Measurements from ENCODE around the gene VKORC1. TPM values are rescaled to one million over a fixed set of nuclear protein-coding genes. Genes with fewer than 3 reads are reported as not detected.

The VKORC1 gene
- polyA plus RNA-seq, 4 donors, result 64.9 to 90.5 (median 71.9) TPM

GRCh38 chr16:31130899-31131298, 36.3 kb upstream of the VKORC1 start:
- DNase-seq (ENCODE audit: low read depth in 4 of 4, low spot score in 3 of 4), result no peak

DNA sequence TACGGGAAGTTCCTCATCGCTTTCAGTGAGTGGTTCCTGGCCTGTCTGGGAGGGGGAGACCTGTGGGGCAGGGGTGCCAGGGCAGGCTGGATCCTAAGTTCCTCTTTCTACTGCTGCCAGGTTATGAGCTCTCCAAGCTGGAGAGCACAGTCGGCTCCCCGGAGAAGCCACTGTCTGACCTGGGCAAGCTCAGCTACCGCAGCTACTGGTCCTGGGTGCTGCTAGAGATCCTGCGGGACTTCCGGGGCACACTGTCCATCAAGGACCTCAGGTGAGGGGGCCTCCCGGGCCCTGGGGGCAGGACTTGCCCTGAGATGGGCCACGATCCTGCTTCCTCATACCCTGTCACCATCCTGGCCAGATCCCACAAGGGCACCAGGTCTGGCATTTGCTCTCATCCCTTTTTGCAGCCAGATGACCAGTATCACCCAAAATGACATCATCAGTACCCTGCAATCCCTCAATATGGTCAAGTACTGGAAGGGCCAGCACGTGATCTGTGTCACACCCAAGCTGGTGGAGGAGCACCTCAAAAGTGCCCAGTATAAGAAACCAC, 35.8 kb upstream of the VKORC1 start:
- no peak for DNase-seq (ENCODE audit: low read depth in 4 of 4, low spot score in 3 of 4)

GRCh38 chr16:31129568-31130335, 35.2 kb upstream of the VKORC1 start:
- DNase-seq (ENCODE audit: low read depth in 4 of 4, low spot score in 3 of 4), result no peak

- no peak for DNase-seq (ENCODE audit: low read depth in 4 of 4, low spot score in 3 of 4)
These were observed 34.3 kb upstream of the VKORC1 start for GRCh38 chr16:31128711-31129567.

DNA sequence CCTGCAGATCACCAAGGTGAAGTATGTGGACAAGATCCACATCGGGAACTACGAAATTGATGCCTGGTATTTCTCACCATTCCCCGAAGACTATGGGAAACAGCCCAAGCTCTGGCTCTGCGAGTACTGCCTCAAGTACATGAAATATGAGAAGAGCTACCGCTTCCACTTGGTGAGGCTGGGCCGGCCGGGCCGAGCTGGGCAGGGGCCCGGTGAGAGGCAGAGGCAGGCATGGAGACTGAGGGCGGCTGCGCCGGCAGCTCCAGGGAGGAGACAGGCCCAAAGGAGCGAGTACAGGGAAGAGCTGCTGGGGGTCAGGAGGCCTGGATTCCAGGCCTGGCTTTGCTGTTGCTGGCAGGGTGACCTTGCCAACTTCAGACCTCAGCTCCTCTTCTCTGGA, 32.6 kb upstream of the VKORC1 start:
- DNase-seq (ENCODE audit: low read depth in 4 of 4, low spot score in 3 of 4), result no peak

DNA sequence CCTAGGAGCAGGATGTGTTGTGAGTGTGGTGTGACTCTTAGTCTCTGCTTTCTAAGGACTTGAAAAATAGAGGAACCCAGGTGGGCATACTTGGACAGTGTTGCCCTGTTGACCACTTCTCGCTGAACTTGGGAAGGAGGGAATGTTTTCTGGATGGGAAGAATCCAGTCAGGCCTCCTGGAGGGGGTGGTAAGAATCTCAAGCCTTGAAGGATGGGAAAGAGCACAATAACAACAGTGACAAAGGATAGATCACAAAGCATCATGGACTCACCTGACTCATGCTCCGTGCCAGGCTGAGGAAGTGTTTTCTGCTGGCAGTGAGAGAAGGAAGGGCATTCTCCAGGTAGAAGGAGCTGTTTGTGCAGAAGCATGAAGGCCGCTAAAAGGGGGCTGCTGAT, 31.2 kb upstream of the VKORC1 start:
- DNase-seq (ENCODE audit: low read depth in 4 of 4, low spot score in 3 of 4), result no peak

DNA sequence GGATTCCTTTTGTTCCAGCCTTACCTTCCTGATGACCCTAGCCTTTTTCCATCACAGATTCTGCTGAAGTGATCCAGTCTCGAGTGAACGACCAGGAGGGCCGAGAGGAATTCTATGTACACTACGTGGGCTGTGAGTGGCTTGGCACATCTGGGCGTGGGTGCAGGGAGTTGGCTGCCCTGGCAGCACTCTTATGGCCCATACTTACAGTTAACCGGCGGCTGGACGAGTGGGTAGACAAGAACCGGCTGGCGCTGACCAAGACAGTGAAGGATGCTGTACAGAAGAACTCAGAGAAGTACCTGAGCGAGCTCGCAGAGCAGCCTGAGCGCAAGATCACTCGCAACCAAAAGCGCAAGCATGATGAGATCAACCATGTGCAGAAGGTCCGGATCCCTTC, 25.5 kb upstream of the VKORC1 start:
- no peak for DNase-seq (ENCODE audit: low read depth in 4 of 4, low spot score in 3 of 4)

GRCh38 chr16:31118223-31119155, 23.9 kb upstream of the VKORC1 start:
- no peak for DNase-seq (ENCODE audit: low read depth in 4 of 4, low spot score in 3 of 4)

DNA sequence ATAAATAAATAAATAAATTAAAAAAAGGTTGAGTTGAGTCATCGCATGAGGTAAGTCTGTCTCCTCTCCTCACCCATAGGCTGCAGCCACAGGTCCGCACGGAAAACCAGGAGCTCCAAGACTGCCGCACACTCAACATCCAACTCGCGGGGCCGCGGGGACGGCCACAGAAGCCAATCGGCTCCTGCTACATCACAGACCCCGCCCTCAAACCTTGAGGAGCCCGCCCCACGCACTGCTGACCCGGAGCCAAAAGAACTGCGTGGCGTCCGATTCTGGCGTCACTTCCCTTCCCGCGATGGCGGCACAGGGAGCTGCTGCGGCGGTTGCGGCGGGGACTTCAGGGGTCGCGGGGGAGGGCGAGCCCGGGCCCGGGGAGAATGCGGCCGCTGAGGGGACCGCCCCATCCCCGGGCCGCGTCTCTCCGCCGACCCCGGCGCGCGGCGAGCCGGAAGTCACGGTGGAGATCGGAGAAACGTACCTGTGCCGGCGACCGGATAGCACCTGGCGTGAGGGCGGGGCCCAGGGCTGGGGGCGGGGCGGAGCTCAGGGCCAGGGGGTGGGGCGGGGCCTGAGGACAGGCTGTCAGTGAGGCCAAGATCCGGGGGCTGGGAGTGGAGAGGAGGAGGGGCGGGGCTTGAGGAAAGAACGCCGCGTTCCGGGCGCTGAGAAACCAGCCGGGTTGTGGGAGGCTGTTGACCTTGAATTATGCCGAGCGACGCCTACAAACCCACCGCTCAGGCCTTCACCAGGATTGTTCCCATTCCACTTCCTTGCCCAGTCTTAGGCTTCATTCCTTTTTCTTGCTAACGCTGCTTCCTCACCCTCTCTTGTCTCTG, 23.0 kb upstream of the VKORC1 start, which contains the start of gene KAT8:
Gene KAT8, plus strand, starts transcription at position 281 of the 839 bp plus-strand sequence. Its CDS starts 18 bp downstream, at position 299.
- peak; percentile 94 to 97 (median 96) for DNase-seq (ENCODE audit: low read depth in 4 of 4, low spot score in 3 of 4)

DNA sequence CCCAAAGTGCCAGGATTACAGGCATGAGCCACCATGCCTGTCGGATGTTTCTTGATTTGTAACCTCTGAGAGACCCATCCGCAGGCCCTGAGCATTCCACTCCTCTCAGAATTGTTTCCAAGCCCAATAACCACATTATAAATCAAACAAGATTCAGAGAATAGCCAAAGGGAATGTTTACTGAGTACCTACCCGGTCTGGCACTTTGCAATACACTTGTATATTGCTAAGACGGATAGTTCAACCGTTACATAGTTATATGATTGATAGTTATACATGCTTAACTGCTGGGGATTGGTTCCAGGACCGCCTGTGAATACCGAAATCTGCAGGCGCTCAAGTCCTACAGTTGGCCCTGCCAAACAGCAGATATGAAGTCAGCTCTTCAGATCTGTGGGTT, 19.9 kb upstream of the VKORC1 start:
- DNase-seq (ENCODE audit: low read depth in 4 of 4, low spot score in 3 of 4), result no peak

- DNase-seq (ENCODE audit: low read depth in 4 of 4, low spot score in 3 of 4), result no peak
These were observed 18.8 kb upstream of the VKORC1 start for GRCh38 chr16:31113121-31114120.

DNA sequence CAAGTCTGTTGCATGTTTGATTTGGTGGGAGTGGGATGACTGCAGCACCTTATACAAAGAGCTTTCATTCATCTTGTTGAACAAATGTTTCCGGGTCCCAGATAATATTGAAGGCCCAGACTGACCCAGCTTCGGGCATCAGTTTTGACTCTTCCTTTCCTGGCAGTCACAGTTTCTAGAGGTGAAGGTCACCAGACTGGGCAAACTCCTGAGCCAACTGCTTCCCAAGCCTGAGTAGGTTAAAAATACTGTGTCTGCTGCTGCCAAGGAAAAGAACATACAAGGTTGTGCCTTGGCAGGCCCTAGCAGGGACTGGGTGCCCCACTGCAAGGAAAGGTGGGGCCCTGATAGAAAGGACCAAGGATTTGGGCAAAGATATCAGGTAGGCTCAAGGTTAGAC, 18.1 kb upstream of the VKORC1 start:
- DNase-seq (ENCODE audit: low read depth in 4 of 4, low spot score in 3 of 4), result no peak

- DNase-seq (ENCODE audit: low read depth in 4 of 4, low spot score in 3 of 4), result no peak
These were observed 17.4 kb upstream of the VKORC1 start for GRCh38 chr16:31111881-31112466.

DNA sequence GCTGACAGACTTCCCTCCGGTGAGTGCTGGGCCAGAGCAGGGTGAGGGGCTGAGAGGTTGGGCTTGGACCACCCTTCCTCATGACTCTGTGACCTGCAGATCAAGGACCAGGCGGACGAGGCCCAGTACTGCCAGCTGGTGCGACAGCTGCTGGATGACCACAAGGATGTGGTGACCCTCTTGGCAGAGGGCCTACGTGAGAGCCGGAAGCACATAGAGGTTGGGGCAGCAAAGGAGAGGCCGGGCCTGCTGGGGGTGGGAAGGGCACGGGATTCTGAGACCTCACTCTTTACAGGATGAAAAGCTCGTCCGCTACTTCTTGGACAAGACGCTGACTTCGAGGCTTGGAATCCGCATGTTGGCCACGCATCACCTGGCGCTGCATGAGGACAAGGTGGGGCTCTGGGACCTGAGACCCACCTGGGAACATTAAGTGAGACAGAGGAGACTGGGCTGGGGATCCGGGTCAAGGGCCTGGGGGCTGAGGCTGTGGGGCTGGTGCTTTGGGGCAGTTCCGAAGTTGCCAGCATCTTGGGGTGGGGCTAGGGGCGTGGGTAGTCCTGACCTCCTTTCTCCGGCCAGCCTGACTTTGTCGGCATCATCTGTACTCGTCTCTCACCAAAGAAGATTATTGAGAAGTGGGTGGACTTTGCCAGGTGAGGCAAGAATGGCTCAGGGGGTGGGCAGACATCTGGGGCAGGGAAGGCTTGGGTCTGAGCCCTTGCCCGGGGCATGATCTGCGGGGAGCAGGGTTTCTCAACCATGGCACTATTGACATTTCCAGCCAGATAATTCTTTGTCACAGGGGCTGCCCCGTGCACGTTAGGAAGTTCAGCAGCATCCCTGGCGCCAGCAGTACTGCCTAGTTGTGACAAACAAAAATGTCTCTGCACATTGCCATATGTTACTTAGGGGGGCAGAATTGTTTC, 15.8 kb upstream of the VKORC1 start:
- no peak for DNase-seq (ENCODE audit: low read depth in 4 of 4, low spot score in 3 of 4)

DNA sequence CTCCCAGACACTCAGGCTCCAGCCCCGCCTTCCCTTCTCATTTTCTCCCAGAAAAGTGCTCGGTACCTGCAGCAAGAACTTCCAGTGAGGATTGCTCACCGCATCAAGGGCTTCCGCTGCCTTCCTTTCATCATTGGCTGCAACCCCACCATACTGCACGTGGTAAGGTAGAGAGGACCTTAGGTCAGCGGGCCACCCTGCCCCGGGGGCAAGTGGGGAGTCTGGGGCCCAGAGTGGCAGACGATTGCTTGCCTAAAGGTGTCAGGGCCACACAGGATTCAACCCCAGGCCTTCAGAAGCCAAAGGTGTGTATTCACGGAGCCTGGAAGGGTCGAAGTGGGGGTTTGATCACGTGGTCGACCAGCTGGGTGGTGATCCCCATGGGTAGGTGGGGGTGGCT, 15.0 kb upstream of the VKORC1 start:
- DNase-seq (ENCODE audit: low read depth in 4 of 4, low spot score in 3 of 4), result no peak

- no peak for DNase-seq (ENCODE audit: low read depth in 4 of 4, low spot score in 3 of 4)
These were observed 14.4 kb upstream of the VKORC1 start for GRCh38 chr16:31108794-31109558.

Data from right renal pelvis (tissue), 4 donors.